ENCODE results near the gene PGM5.
"Not testable (repeated sequence)": the region's sequence is repeated elsewhere in the genome, so short reads cannot be mapped to it uniquely, and the experiment has no call there.

Gene PGM5

GRCh38 chr9:68356380-68357118, at the start of gene PGM5:
PGM5 (plus strand) TSS chr9:68356611; CDS start chr9:68357128, 517 bp downstream.
- H3K79me2 ChIP-seq (ENCODE audit: insufficient read depth, low read length); H3K4me2 ChIP-seq (ENCODE audit: low read length); H3K9me3 ChIP-seq (ENCODE audit: low read length); H3K27ac ChIP-seq (ENCODE audit: low read depth, low read length, poor library complexity, severe bottlenecking); H2AFZ ChIP-seq (ENCODE audit: low read length); H3F3A ChIP-seq (ENCODE audit: insufficient read depth, low read length); H3K36me3 ChIP-seq (ENCODE audit: insufficient read depth, low read length); H3K9ac ChIP-seq (ENCODE audit: low read length); H3K4me1 ChIP-seq (ENCODE audit: insufficient read depth, low read length, severe bottlenecking); H4K20me1 ChIP-seq (ENCODE audit: insufficient read depth, low read length); H3K9me2 ChIP-seq (ENCODE audit: low read depth, low read length); H3K4me3 ChIP-seq (ENCODE audit: low read depth, low read length, poor library complexity, severe bottlenecking); H3K27me3 ChIP-seq (ENCODE audit: insufficient read depth, low read length): not testable (repeated sequence)

GRCh38 chr9:68307127-68307526, 49.3 kb upstream of the PGM5 start:
- not testable (repeated sequence) for H2AFZ ChIP-seq (ENCODE audit: low read length); H3K27me3 ChIP-seq (ENCODE audit: insufficient read depth, low read length); H3K9ac ChIP-seq (ENCODE audit: low read length); H3K4me3 ChIP-seq (ENCODE audit: low read depth, low read length, poor library complexity, severe bottlenecking); H3K9me3 ChIP-seq (ENCODE audit: low read length); H3F3A ChIP-seq (ENCODE audit: insufficient read depth, low read length); H3K4me2 ChIP-seq (ENCODE audit: low read length); H3K27ac ChIP-seq (ENCODE audit: low read depth, low read length, poor library complexity, severe bottlenecking); H3K9me2 ChIP-seq (ENCODE audit: low read depth, low read length); H3K4me1 ChIP-seq (ENCODE audit: insufficient read depth, low read length, severe bottlenecking); H4K20me1 ChIP-seq (ENCODE audit: insufficient read depth, low read length); H3K79me2 ChIP-seq (ENCODE audit: insufficient read depth, low read length); H3K36me3 ChIP-seq (ENCODE audit: insufficient read depth, low read length)

GRCh38 chr9:68307654-68308053, 48.8 kb upstream of the PGM5 start:
- H4K20me1 ChIP-seq (ENCODE audit: insufficient read depth, low read length), result not testable (repeated sequence)

GRCh38 chr9:68311208-68311607, 45.2 kb upstream of the PGM5 start:
- H3K36me3 ChIP-seq (ENCODE audit: insufficient read depth, low read length); H3K4me1 ChIP-seq (ENCODE audit: insufficient read depth, low read length, severe bottlenecking): not testable (repeated sequence)

More at GRCh38 chr9:68307654-68308053, 48.8 kb upstream of the PGM5 start:
- not testable (repeated sequence) for H3K9ac ChIP-seq (ENCODE audit: low read length); H3K4me1 ChIP-seq (ENCODE audit: insufficient read depth, low read length, severe bottlenecking); H3F3A ChIP-seq (ENCODE audit: insufficient read depth, low read length); H3K9me2 ChIP-seq (ENCODE audit: low read depth, low read length); H3K79me2 ChIP-seq (ENCODE audit: insufficient read depth, low read length); H2AFZ ChIP-seq (ENCODE audit: low read length); H3K4me2 ChIP-seq (ENCODE audit: low read length); H3K9me3 ChIP-seq (ENCODE audit: low read length); H3K4me3 ChIP-seq (ENCODE audit: low read depth, low read length, poor library complexity, severe bottlenecking); H3K27ac ChIP-seq (ENCODE audit: low read depth, low read length, poor library complexity, severe bottlenecking); H3K27me3 ChIP-seq (ENCODE audit: insufficient read depth, low read length); H3K36me3 ChIP-seq (ENCODE audit: insufficient read depth, low read length)

GRCh38 chr9:68318209-68318608, 38.2 kb upstream of the PGM5 start:
- not testable (repeated sequence) for H3K27me3 ChIP-seq (ENCODE audit: insufficient read depth, low read length); H3K4me2 ChIP-seq (ENCODE audit: low read length); H3K27ac ChIP-seq (ENCODE audit: low read depth, low read length, poor library complexity, severe bottlenecking); H3K9me3 ChIP-seq (ENCODE audit: low read length); H4K20me1 ChIP-seq (ENCODE audit: insufficient read depth, low read length); H3F3A ChIP-seq (ENCODE audit: insufficient read depth, low read length); H3K79me2 ChIP-seq (ENCODE audit: insufficient read depth, low read length); H3K9me2 ChIP-seq (ENCODE audit: low read depth, low read length); H3K4me1 ChIP-seq (ENCODE audit: insufficient read depth, low read length, severe bottlenecking); H3K4me3 ChIP-seq (ENCODE audit: low read depth, low read length, poor library complexity, severe bottlenecking); H3K36me3 ChIP-seq (ENCODE audit: insufficient read depth, low read length); H3K9ac ChIP-seq (ENCODE audit: low read length); H2AFZ ChIP-seq (ENCODE audit: low read length)

More at GRCh38 chr9:68311208-68311607, 45.2 kb upstream of the PGM5 start:
- H3K4me3 ChIP-seq (ENCODE audit: low read depth, low read length, poor library complexity, severe bottlenecking); H2AFZ ChIP-seq (ENCODE audit: low read length); H4K20me1 ChIP-seq (ENCODE audit: insufficient read depth, low read length); H3K27ac ChIP-seq (ENCODE audit: low read depth, low read length, poor library complexity, severe bottlenecking); H3K9me2 ChIP-seq (ENCODE audit: low read depth, low read length); H3K9ac ChIP-seq (ENCODE audit: low read length); H3K9me3 ChIP-seq (ENCODE audit: low read length); H3K27me3 ChIP-seq (ENCODE audit: insufficient read depth, low read length); H3K4me2 ChIP-seq (ENCODE audit: low read length); H3F3A ChIP-seq (ENCODE audit: insufficient read depth, low read length); H3K79me2 ChIP-seq (ENCODE audit: insufficient read depth, low read length): not testable (repeated sequence)

- not testable (repeated sequence) for H3K27me3 ChIP-seq (ENCODE audit: insufficient read depth, low read length); H2AFZ ChIP-seq (ENCODE audit: low read length); H3F3A ChIP-seq (ENCODE audit: insufficient read depth, low read length); H3K4me1 ChIP-seq (ENCODE audit: insufficient read depth, low read length, severe bottlenecking); H3K4me2 ChIP-seq (ENCODE audit: low read length); H3K9me2 ChIP-seq (ENCODE audit: low read depth, low read length); H4K20me1 ChIP-seq (ENCODE audit: insufficient read depth, low read length); H3K36me3 ChIP-seq (ENCODE audit: insufficient read depth, low read length); H3K4me3 ChIP-seq (ENCODE audit: low read depth, low read length, poor library complexity, severe bottlenecking); H3K27ac ChIP-seq (ENCODE audit: low read depth, low read length, poor library complexity, severe bottlenecking); H3K79me2 ChIP-seq (ENCODE audit: insufficient read depth, low read length); H3K9me3 ChIP-seq (ENCODE audit: low read length); H3K9ac ChIP-seq (ENCODE audit: low read length)
These were observed 32.7 kb upstream of the PGM5 start for GRCh38 chr9:68323749-68324148.

GRCh38 chr9:68324518-68324917, 31.9 kb upstream of the PGM5 start:
- not testable (repeated sequence) for H2AFZ ChIP-seq (ENCODE audit: low read length); H3K36me3 ChIP-seq (ENCODE audit: insufficient read depth, low read length); H3K4me1 ChIP-seq (ENCODE audit: insufficient read depth, low read length, severe bottlenecking); H3K9me2 ChIP-seq (ENCODE audit: low read depth, low read length); H4K20me1 ChIP-seq (ENCODE audit: insufficient read depth, low read length); H3K27ac ChIP-seq (ENCODE audit: low read depth, low read length, poor library complexity, severe bottlenecking); H3K9ac ChIP-seq (ENCODE audit: low read length); H3K79me2 ChIP-seq (ENCODE audit: insufficient read depth, low read length); H3F3A ChIP-seq (ENCODE audit: insufficient read depth, low read length); H3K9me3 ChIP-seq (ENCODE audit: low read length); H3K4me2 ChIP-seq (ENCODE audit: low read length); H3K27me3 ChIP-seq (ENCODE audit: insufficient read depth, low read length); H3K4me3 ChIP-seq (ENCODE audit: low read depth, low read length, poor library complexity, severe bottlenecking)

GRCh38 chr9:68329106-68329505, 27.3 kb upstream of the PGM5 start:
- not testable (repeated sequence) for H4K20me1 ChIP-seq (ENCODE audit: insufficient read depth, low read length); H3K79me2 ChIP-seq (ENCODE audit: insufficient read depth, low read length); H3K36me3 ChIP-seq (ENCODE audit: insufficient read depth, low read length); H2AFZ ChIP-seq (ENCODE audit: low read length); H3K27me3 ChIP-seq (ENCODE audit: insufficient read depth, low read length); H3K4me3 ChIP-seq (ENCODE audit: low read depth, low read length, poor library complexity, severe bottlenecking); H3K9ac ChIP-seq (ENCODE audit: low read length); H3K4me2 ChIP-seq (ENCODE audit: low read length); H3K27ac ChIP-seq (ENCODE audit: low read depth, low read length, poor library complexity, severe bottlenecking); H3K4me1 ChIP-seq (ENCODE audit: insufficient read depth, low read length, severe bottlenecking); H3K9me2 ChIP-seq (ENCODE audit: low read depth, low read length); H3K9me3 ChIP-seq (ENCODE audit: low read length); H3F3A ChIP-seq (ENCODE audit: insufficient read depth, low read length)
